Measurements from ENCODE around the gene SLC35B2.

Gene SLC35B2

DNA sequence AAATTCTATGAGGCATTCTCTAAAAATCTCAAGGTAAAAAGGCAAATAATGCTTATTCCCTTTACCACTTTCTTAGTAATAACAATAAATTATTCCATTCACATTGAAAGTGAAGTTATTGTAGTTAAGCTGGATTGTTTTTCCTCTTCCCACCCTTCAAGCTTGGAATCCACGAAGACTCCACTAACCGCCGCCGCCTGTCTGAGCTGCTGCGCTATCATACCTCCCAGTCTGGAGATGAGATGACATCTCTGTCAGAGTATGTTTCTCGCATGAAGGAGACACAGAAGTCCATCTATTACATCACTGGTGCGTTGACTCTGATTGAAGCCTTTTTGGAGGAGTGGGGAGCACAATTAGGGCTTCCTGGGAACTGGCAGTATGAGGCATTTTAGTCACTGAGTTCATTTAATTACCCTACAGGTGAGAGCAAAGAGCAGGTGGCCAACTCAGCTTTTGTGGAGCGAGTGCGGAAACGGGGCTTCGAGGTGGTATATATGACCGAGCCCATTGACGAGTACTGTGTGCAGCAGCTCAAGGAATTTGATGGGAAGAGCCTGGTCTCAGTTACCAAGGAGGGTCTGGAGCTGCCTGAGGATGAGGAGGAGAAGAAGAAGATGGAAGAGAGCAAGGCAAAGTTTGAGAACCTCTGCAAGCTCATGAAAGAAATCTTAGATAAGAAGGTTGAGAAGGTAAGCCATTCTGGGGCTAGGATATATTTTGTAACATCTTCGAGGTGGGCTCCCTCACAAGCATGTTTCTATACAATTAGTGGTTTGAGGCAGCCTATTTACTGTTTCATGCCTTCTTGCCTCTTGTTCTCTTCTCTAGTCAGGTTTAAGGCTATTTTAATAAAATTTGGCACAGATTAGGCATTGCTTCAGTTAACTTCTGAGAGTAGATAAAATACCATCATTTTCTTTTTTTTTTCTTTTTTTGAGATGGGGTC, 5.5 kb downstream of the SLC35B2 start:
- no peak for DNase-seq

GRCh38 chr6:44250718-44251123, 6.6 kb downstream of the SLC35B2 start:
- no peak for DNase-seq

- DNase-seq, result no peak
Observed at GRCh38 chr6:44250067-44250717, 7.1 kb downstream of the SLC35B2 start.

DNA sequence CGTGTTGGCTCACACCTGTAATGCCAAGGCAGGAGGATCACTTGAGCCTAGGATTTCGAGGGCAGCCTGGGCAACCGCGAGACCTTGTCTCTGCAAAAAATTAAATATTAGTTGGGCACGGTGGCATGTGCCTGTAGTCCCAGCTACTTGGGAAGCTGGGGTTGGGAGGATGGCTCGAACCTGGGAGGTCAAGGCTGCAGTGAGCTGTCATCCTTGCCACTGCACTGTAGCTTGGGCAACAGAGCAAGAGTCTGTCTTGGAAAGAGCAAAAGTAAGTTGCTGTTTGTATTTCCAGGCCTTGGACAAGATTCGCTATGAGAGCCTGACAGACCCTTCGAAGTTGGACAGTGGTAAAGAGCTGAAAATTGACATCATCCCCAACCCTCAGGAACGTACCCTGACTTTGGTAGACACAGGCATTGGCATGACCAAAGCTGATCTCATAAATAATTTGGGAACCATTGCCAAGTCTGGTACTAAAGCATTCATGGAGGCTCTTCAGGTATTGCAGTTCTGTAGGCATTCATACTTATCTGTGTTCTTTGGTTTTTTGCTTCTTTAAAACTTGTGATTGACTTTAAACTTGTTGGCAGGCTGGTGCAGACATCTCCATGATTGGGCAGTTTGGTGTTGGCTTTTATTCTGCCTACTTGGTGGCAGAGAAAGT, 8.1 kb downstream of the SLC35B2 start:
- no peak for DNase-seq

DNA sequence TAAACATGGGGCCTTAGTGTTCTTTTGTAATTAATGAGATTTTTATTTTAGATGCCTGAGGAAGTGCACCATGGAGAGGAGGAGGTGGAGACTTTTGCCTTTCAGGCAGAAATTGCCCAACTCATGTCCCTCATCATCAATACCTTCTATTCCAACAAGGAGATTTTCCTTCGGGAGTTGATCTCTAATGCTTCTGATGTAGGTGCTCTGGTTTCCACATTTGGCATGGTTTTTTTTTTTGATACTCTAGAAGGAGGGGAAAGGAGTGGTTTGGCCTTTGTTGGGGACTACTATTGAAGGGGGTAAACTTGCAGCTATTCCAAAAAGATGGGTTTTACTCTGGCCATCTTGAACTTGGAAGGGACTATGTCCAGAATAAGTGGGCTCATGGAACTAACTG, 8.7 kb downstream of the SLC35B2 start:
- DNase-seq, result no peak

- DNase-seq, result no peak
Observed at GRCh38 chr6:44247338-44248302, 9.7 kb downstream of the SLC35B2 start.

- DNase-seq, result peak; percentile 96
Observed at GRCh38 chr6:44246663-44247337, 10.5 kb downstream of the SLC35B2 start, which contains the start of gene HSP90AB1. Gene HSP90AB1 (plus strand): TSS chr6:44247101. CDS start chr6:44248630, 1,529 bp downstream.

- peak; percentile 76 for DNase-seq
Observed at GRCh38 chr6:44245912-44246662, 11.2 kb downstream of the SLC35B2 start.

GRCh38 chr6:44245391-44245911, 11.9 kb downstream of the SLC35B2 start:
- DNase-seq, result no peak

DNA sequence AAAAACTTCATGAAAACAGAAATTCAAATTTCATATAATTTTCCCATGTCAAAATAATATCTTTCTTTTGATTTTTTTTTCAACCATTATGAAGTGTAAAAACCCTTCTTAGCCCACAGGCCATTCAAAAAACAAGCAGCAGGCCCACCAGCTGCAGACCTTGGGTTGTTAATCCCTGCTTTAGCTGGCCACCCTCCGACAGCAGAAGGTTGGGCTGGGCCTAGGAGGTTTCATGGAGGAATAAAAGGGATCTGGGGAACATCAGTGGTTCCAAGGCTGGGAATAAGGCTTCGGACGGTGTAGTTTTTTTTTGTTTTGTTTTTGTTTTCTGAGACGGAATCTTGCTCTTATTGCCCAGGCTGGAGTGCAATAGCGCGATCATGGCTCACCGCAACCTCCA, 14.0 kb downstream of the SLC35B2 start:
- no peak for DNase-seq

GRCh38 chr6:44238687-44239350, 18.5 kb downstream of the SLC35B2 start:
- no peak for DNase-seq

DNA sequence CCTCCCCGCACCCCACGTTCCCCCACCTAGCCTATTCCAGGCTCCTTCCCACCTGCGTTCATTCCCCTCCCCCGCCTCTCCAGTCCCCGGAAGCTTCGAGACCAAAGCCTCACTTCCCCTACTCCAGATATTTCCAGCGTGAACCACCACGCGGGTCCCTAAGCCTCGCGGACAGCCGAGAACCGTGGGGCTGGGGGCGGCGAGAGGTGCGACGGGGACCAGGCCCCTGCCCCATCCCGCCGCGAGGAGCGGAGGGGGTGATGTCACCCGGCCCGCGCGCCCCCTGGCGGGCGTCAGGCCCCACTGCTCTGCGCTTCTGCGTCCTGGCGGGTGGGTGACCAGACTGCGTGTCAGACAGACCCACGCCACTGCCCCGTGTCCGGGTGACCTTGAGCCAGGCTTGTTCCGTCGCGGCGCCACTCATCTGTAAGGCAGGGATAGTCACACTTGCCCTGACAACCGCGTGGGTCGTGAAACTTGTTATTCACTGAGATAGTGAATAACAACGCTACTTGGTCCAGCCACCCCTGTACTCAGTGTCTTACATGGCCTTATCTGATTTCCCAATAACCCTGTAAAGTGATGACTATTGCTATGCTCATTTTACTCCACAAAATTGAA, 19.4 kb downstream of the SLC35B2 start:
- peak; percentile 67 for DNase-seq

DNA sequence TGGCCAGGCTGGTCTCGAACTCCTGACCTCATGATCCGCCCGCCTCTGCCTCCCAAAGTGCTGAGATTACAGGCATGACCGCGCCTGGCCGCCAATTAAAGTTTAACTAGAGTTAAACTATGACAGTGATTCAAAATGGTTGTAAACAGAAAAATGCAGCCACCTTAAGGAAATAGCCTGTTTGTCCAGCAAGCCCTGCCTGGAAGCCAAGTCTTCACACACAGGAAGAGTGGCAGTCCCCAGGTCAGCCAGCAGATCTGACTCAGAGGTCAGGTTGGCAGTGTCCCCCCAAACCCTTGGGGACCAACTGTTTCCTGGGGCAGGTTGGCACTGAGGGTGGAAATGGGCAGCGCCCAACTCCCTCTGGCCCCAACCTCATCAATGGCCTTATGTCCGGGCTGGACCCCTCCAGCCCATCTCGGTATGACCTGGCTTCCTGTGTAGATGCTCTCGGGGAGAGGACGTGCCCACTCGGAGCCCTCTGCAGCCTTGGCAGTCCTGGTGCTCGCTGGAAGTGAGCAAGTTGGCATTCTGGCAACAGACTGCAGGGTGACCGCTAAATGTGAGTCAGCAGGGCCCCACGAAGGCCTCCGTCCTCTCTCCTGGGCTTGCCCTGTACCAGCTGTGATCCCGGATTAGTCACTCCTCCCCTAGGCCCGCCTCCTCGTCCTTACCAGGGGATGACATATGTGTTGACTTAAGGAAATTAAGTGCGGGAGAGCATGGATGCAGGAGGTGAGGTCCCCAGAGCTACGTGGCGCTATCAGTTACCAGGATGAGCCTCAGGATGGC, 20.1 kb downstream of the SLC35B2 start:
- peak; percentile 95 for DNase-seq

- no peak for DNase-seq
Observed at GRCh38 chr6:44235891-44236516, 21.3 kb downstream of the SLC35B2 start.

- no peak for DNase-seq
Observed at GRCh38 chr6:44235269-44235668, 22.1 kb downstream of the SLC35B2 start.

DNA sequence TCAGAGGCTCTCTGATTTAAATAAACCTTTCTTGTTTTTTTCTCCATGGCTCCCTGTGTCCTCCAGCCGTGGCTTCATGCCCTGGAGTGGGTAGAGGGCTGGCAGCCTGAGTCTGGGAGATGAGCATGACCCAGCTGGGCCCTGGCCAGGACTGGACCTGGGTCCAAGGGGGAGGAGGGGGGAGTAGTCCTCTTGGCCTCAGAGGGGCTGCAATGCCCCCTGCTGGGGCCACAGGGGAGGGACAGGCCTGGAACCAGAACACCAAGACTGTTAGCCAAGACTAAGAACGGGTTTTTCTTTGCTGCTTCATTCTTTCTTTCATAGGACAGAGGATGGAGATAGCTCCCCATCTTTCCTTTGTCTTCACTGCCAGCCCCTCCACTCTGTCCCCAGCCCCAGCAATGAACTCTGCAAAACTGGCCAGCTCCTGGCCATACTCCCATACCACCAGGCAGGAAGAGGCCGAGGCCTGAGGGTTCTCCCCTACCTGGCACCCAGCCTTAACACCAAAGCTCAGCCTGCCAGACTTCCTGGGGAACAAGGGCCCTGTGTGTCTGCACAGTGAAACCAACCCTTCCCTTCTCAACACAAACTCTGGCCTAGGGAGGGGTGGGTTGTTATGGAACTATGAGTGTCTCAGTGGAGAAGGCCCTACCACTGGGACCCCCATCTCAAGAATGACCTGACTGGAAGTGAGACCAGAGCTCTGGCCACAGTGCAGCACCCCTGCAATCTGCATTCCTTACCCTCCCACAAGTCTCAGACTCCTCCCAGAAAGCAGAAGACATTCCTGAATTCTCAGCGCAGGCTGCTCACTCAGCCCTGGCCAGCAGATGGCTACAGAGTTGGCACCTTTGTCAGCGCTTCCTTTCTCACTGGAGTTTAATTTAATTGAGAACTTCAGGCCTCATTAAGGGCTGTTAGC, 23.0 kb downstream of the SLC35B2 start:
- no peak for DNase-seq

DNA sequence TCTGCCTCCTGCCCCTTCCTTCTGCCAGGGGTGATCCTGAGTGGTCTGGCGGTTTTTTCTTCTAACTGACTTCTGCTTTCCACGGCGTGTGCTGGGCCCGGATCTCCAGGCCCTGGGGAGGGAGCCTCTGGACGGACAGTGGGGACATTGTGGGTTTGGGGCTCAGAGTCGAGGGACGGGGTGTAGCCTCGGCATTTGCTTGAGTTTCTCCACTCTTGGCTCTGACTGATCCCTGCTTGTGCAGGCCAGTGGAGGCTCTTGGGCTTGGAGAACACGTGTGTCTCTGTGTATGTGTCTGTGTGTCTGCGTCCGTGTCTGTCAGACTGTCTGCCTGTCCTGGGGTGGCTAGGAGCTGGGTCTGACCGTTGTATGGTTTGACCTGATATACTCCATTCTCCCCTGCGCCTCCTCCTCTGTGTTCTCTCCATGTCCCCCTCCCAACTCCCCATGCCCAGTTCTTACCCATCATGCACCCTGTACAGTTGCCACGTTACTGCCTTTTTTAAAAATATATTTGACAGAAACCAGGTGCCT, 23.7 kb downstream of the SLC35B2 start:
- no peak for DNase-seq

Measured in NCI-H526 treated with DMSO at 0.1 percent for 48 hours (cell line).